Measurements from ENCODE around the gene DCLK1.

Gene DCLK1

GRCh38 chr13:35855531-35856019 is 275.6 kb downstream of the DCLK1 start:
- TF ChIP-seq CTCF (conservative IDR thresholded peaks at IDR 0.05; ENCODE audit: low read length): no peak
- H3K4me3 ChIP-seq (ENCODE audit: low read length): peak overlapping the region; percentile 8; the same call in 1 of the 2 replicates
- peak; percentile 33 for DNase-seq (ENCODE audit: low read depth)

- no peak for TF ChIP-seq CTCF (conservative IDR thresholded peaks at IDR 0.05; ENCODE audit: low read length)
- no peak overlapping the region for H3K4me3 ChIP-seq (ENCODE audit: low read length)
- no peak for DNase-seq (ENCODE audit: low read depth)
Observed at GRCh38 chr13:35854286-35854685, 276.9 kb downstream of the DCLK1 start.

- no peak for DNase-seq (ENCODE audit: low read depth)
- H3K4me3 ChIP-seq (ENCODE audit: low read length): no peak overlapping the region
- TF ChIP-seq CTCF (conservative IDR thresholded peaks at IDR 0.05; ENCODE audit: low read length): no peak
Observed at GRCh38 chr13:35851881-35852280, 279.3 kb downstream of the DCLK1 start.

- H3K4me3 ChIP-seq (ENCODE audit: low read length): no peak overlapping the region
- no peak for TF ChIP-seq CTCF (conservative IDR thresholded peaks at IDR 0.05; ENCODE audit: low read length)
- DNase-seq (ENCODE audit: low read depth): no peak
Observed at GRCh38 chr13:35851356-35851755, 279.8 kb downstream of the DCLK1 start.

GRCh38 chr13:35850569-35850968 is 280.6 kb downstream of the DCLK1 start:
- no peak for DNase-seq (ENCODE audit: low read depth)
- TF ChIP-seq CTCF (conservative IDR thresholded peaks at IDR 0.05; ENCODE audit: low read length): no peak
- no peak overlapping the region for H3K4me3 ChIP-seq (ENCODE audit: low read length)

GRCh38 chr13:35849256-35849644 is 281.9 kb downstream of the DCLK1 start:
- H3K4me3 ChIP-seq (ENCODE audit: low read length): no peak overlapping the region
- TF ChIP-seq CTCF (conservative IDR thresholded peaks at IDR 0.05; ENCODE audit: low read length): no peak
- DNase-seq (ENCODE audit: low read depth): no peak

- DNase-seq (ENCODE audit: low read depth): no peak
- no peak for TF ChIP-seq CTCF (conservative IDR thresholded peaks at IDR 0.05; ENCODE audit: low read length)
- no peak overlapping the region for H3K4me3 ChIP-seq (ENCODE audit: low read length)
Observed at GRCh38 chr13:35848336-35849255, 282.6 kb downstream of the DCLK1 start.

Measured in AG10803 (cell line).